A549 (cell line): ENCODE data around the gene STRN4. TPM values are rescaled to one million over a fixed set of nuclear protein-coding genes. Genes with fewer than 3 reads are reported as not detected.
A peak's percentile ranks its signal among the peaks of the same experiment; 100 is the strongest.

ENCODE experiments used
- ATAC-seq, 2 experiments: fragments of 200-7000 bp in 1 of 2; fragments of >200 bp in 1 of 2; cut with Nextera tagmentation in 1 of 2; cut with Tn5 transposase in 1 of 2; 3 replicates each; pipeline versions ENCODE4 v1.8.0 to v1.9.1; 2018 to 2020; ENCODE audit warnings: mild to moderate bottlenecking in 1 of 2, moderate library complexity in 1 of 2
- CTCF ChIA-PET: fragments of 300-600 bp; sonication (Branson Sonifier 250); formaldehyde crosslinking; extraction: SDS; loops from one replicate; lab custom pipeline; 2021; ENCODE audit warnings: antibody characterized with exemption, inconsistent platforms; lab: Yijun Ruan, JAX
- POLR2A ChIA-PET: fragments of 350-600 bp; formaldehyde crosslinking; extraction: SDS; loops from one replicate; lab custom pipeline; 2021; ENCODE audit warnings: antibody characterized with exemption, inconsistent platforms; lab: Yijun Ruan, JAX
- DNase-seq, 2 experiments: peaks; one replicate each; pipeline versions ENCODE4 v3.0.0 to v3.0.0-alpha.2; 2011 to 2016; ENCODE audit warnings: low read depth in 1 of 2, low spot score in 1 of 2
- FAIRE-seq: peaks from 2 replicates; lab custom pipeline; 2011; peaks lifted over from hg19 to GRCh38; lab: Jason Lieb, UNC
- H3K27ac ChIP-seq, 2 experiments: fragments of >200 bp; sonication (Bioruptor Twin); formaldehyde crosslinking; 3 replicates each; pipeline ENCODE4 v1.5.1; 2016 to 2017
- H3K4me1 ChIP-seq: fragments of >200 bp; sonication (Bioruptor Twin); formaldehyde crosslinking; 3 replicates; pipeline ENCODE4 v1.6.1; 2016
- H3K4me2 ChIP-seq: fragments of >200 bp; sonication (Bioruptor Twin); formaldehyde crosslinking; 3 replicates; pipeline ENCODE4 v1.6.1; 2016
- H3K4me3 ChIP-seq: fragments of >200 bp; sonication (Bioruptor Twin); formaldehyde crosslinking; 3 replicates; pipeline ENCODE4 v1.5.1; 2016
- H3K9me3 ChIP-seq: fragments of >200 bp; sonication (Bioruptor Twin); formaldehyde crosslinking; 3 replicates; pipeline ENCODE4 v1.6.1; 2016
- BCL3 ChIP-seq: fragments of >200 bp; sonication (Bioruptor Twin); formaldehyde crosslinking; IDR thresholded peaks from 3 replicates; pipeline ENCODE4 v1.6.1; 2016
- CEBPB ChIP-seq, 2 experiments: fragments of >200 bp in 1 of 2; sonication (Bioruptor Twin) in 1 of 2; formaldehyde crosslinking in 1 of 2; IDR thresholded peaks; 2 replicates each; pipeline ENCODE4 v1.6.1; 2012 to 2016
- CHD4 ChIP-seq: fragments of 200-600 bp; sonication (generic); IDR thresholded peaks from 2 replicates; pipeline ENCODE4 v1.6.1; 2016; ENCODE audit warnings: antibody characterized with exemption, mild to moderate bottlenecking, borderline replicate concordance
- CTCF ChIP-seq: fragments of >200 bp; sonication (Bioruptor Twin); formaldehyde crosslinking; IDR thresholded peaks from 3 replicates; pipeline ENCODE4 v1.5.1; 2016
- EHF ChIP-seq: fragments of 250-450 bp; sonication (Bioruptor Pico); IDR thresholded peaks from 2 replicates; pipeline ENCODE4 v1.5.0; 2020; ENCODE audit warnings: mild to moderate bottlenecking
- EP300 ChIP-seq, 2 experiments: fragments of >200 bp; sonication (Bioruptor Twin); formaldehyde crosslinking; IDR thresholded peaks; 2 replicates in 1 of 2; 3 replicates in 1 of 2; pipeline ENCODE4 v1.6.1; 2016 to 2017
- FOSB ChIP-seq: fragments of 250-450 bp; sonication (Bioruptor Pico); IDR thresholded peaks from 2 replicates; pipeline ENCODE4 v1.5.0; 2020; ENCODE audit warnings: mild to moderate bottlenecking, moderate library complexity
- FOSL2 ChIP-seq, 2 experiments: fragments of 450-650 bp in 1 of 2; fragments of >200 bp in 1 of 2; sonication (Bioruptor Twin) in 1 of 2; formaldehyde crosslinking; IDR thresholded peaks; 2 replicates each; pipeline versions ENCODE4 v1.5.0 to v1.6.1; 2016 to 2020; ENCODE audit warnings: mild to moderate bottlenecking in 1 of 2, moderate library complexity in 1 of 2
- HDAC2 ChIP-seq: fragments of 200-600 bp; sonication (generic); IDR thresholded peaks from 2 replicates; pipeline ENCODE4 v1.6.1; 2016
- HES2 ChIP-seq: fragments of >200 bp; sonication (Bioruptor Twin); formaldehyde crosslinking; IDR thresholded peaks from 2 replicates; pipeline ENCODE4 v1.6.1; 2016
- HEYL ChIP-seq: fragments of 250-450 bp; sonication (Bioruptor Pico); IDR thresholded peaks from 2 replicates; pipeline ENCODE4 v1.8.0; 2021; ENCODE audit warnings: mild to moderate bottlenecking, moderate library complexity
- HOXA7 ChIP-seq: fragments of 250-450 bp; sonication (Bioruptor Pico); IDR thresholded peaks from 2 replicates; pipeline ENCODE4 v1.5.0; 2020; ENCODE audit warnings: mild to moderate bottlenecking, moderate library complexity
- HOXB5 ChIP-seq: fragments of 250-450 bp; sonication (Bioruptor Pico); IDR thresholded peaks from 2 replicates; pipeline ENCODE4 v1.5.0; 2020; ENCODE audit warnings: mild to moderate bottlenecking, moderate library complexity
- KDM1A ChIP-seq: fragments of 200-600 bp; sonication (generic); IDR thresholded peaks from 2 replicates; pipeline ENCODE4 v1.6.1; 2016; ENCODE audit warnings: low read depth, mild to moderate bottlenecking
- KDM5A ChIP-seq: fragments of 200-600 bp; sonication (generic); IDR thresholded peaks from 2 replicates; pipeline ENCODE4 v1.6.1; 2016; ENCODE audit warnings: antibody characterized with exemption, mild to moderate bottlenecking
- MAFK ChIP-seq: fragments of 450-650 bp; IDR thresholded peaks from 2 replicates; pipeline ENCODE4 v1.6.1; 2014; ENCODE audit not compliant: partially characterized antibody
- MAX ChIP-seq: IDR thresholded peaks from 2 replicates; pipeline ENCODE4 v1.6.1; 2012
- MYC ChIP-seq: IDR thresholded peaks from 2 replicates; pipeline ENCODE4 v1.6.1; 2012; ENCODE audit warnings: mild to moderate bottlenecking, inconsistent platforms, low read length, improper control_type of control experiment, borderline replicate concordance
- NPAS2 ChIP-seq: fragments of 250-450 bp; sonication (Bioruptor Pico); IDR thresholded peaks from 2 replicates; pipeline ENCODE4 v1.8.0; 2022; ENCODE audit warnings: mild to moderate bottlenecking, moderate library complexity, borderline replicate concordance
- SMC3 ChIP-seq: fragments of >200 bp; sonication (Bioruptor Twin); formaldehyde crosslinking; IDR thresholded peaks from 3 replicates; pipeline ENCODE4 v1.6.1; 2018; ENCODE audit warnings: inconsistent platforms
- SREBF2 ChIP-seq: fragments of 450-650 bp; IDR thresholded peaks from 2 replicates; pipeline ENCODE4 v1.6.1; 2014; ENCODE audit warnings: mild to moderate bottlenecking, moderate library complexity
- TFCP2L1 ChIP-seq: fragments of 250-450 bp; sonication (Bioruptor Pico); IDR thresholded peaks from 2 replicates; pipeline ENCODE4 v1.5.0; 2021; ENCODE audit warnings: mild to moderate bottlenecking
- TP53 ChIP-seq: fragments of 250-450 bp; sonication (Bioruptor Pico); IDR thresholded peaks from 2 replicates; pipeline ENCODE4 v1.5.0; 2021; ENCODE audit warnings: mild to moderate bottlenecking, moderate library complexity
- ZC3H11A ChIP-seq: fragments of 450-650 bp; IDR thresholded peaks from 2 replicates; pipeline ENCODE4 v1.6.1; 2014; ENCODE audit warnings: antibody characterized with exemption, mild to moderate bottlenecking
- ZFP36 ChIP-seq: fragments of 450-650 bp; IDR thresholded peaks from 2 replicates; pipeline ENCODE4 v1.6.1; 2014; ENCODE audit warnings: borderline replicate concordance; ENCODE audit not compliant: partially characterized antibody
- ZNF302 ChIP-seq: fragments of 250-450 bp; sonication (Bioruptor Pico); IDR thresholded peaks from 2 replicates; pipeline ENCODE4 v1.9.0; 2021; ENCODE audit warnings: inconsistent platforms, mild to moderate bottlenecking, moderate library complexity
- WGBS: methylation state at CpG from one replicate; pipeline ENCODE4 v1.1.6; 2017; ENCODE audit errors: missing lambda C conversion rate; 5-methylcytosine and 5-hydroxymethylcytosine counted together
- polyA plus RNA-seq, 4 experiments: library from polyadenylated mRNA; depleted of rRNA in 3 of 4; stranded (reverse); fragments of >200 nt; fragmentation: RNase III in 1 of 4; extraction: RNeasy Plus Mini Kit Qiagen cat#74134 plus additional on column Dnase treatment in 1 of 4; gene quantifications; 2 replicates in 3 of 4; 3 replicates in 1 of 4; pipeline ENCODE4 v1.2.3, GENCODE V29; 2011 to 2017

STRN4 gene
- polyA plus RNA-seq, 2 of the 4 experiments (the other 2 are of a cell fraction), result 62.8 to 70.0 TPM

GRCh38 chr19:46785980-46786235 lies 39.7 kb upstream of the STRN4 start:
- H3K27ac ChIP-seq, result peak overlapping the region; percentile 96 to 97
- WGBS, result 36% methylated on average over 4 of the region's 4 CpGs
- 0 out of 3 replicates have a peak, but pooled peaks have one; percentile 39 for TF ChIP-seq BCL3
- TF ChIP-seq KDM5A, result no peak
- DNase-seq (no peak), ATAC-seq (no peak), FAIRE-seq (no peak)
- peaks cover 49% of the 10 kb centered on the region for H3K4me1 ChIP-seq
- H3K9me3 ChIP-seq, result no peaks in the 10 kb centered on the region
- ChIA-PET POLR2A (interaction anchor here (0.6 to 2.2 kb wide), 4 partner anchors 9 to 54 kb away, joined by 3 to 11 read pairs (median 4); no protein-coding TSS in a partner anchor), CTCF (interaction anchor here (0.6 to 13.9 kb wide), 13 partner anchors 13 to 461 kb away, joined by 3 to 159 read pairs (median 7); no protein-coding TSS in a partner anchor)
- peak overlapping the region; percentile 66 for H3K4me3 ChIP-seq
- H3K4me2 ChIP-seq, result peak overlapping the region; percentile 88

GRCh38 chr19:46785054-46785979 lies 39.1 kb upstream of the STRN4 start:
- ATAC-seq (no peak), FAIRE-seq (no peak), DNase-seq (no peak)
- ChIA-PET POLR2A (interaction anchor here (0.6 to 2.2 kb wide), 9 partner anchors 9 to 441 kb away, joined by 3 to 11 read pairs (median 4); partner anchors contain the start of gene AP2S1), CTCF (interaction anchor here (0.6 to 13.9 kb wide), 26 partner anchors 8 to 461 kb away, joined by 3 to 159 read pairs (median 7); no protein-coding TSS in a partner anchor)
- Histone ChIP-seq H3K27ac (peak overlapping the region; percentile 96 to 97), H3K4me3 (peak overlapping the region; percentile 66), H3K9me3 (no peaks in the 10 kb centered on the region), H3K4me2 (peak overlapping the region; percentile 88), H3K4me1 (peaks cover 55% of the 10 kb centered on the region)
- WGBS, result 45% methylated on average over 19 of the region's 19 CpGs
- TF ChIP-seq SREBF2 (no peak), TP53 (0 out of 2 replicates have a peak, but pooled peaks have one; percentile 46), HES2 (no peak), KDM1A (peak; percentile 90), MAX (no peak), CHD4 (peak; percentile 79; the same call in 1 of the 2 replicates), ZC3H11A (no peak), KDM5A (no peak), HOXB5 (CRISPR knock-in tag) (0 out of 2 replicates have a peak, but pooled peaks have one; percentile 9), FOSL2 (IDR thresholded peaks at IDR 0.05) (no peak), FOSL2 (CRISPR knock-in tag; IDR thresholded peaks at IDR 0.05) (no peak), HDAC2 (peak; percentile 70; the same call in 1 of the 2 replicates), HEYL (CRISPR knock-in tag) (0 out of 2 replicates have a peak, but pooled peaks have one; percentile 27)

GRCh38 chr19:46784262-46785053 lies 38.2 kb upstream of the STRN4 start:
- DNase-seq (peak; percentile 97), FAIRE-seq (no peak), ATAC-seq (peak; percentile 65 to 67)
- H3K4me3 ChIP-seq, result peak overlapping the region; percentile 66
- POLR2A ChIA-PET, result interaction anchor here (0.6 to 2.2 kb wide), 8 partner anchors 10 to 442 kb away, joined by 3 to 11 read pairs (median 4); partner anchors contain the start of gene AP2S1
- peak overlapping the region; percentile 88 for H3K4me2 ChIP-seq
- H3K27ac ChIP-seq, result peak overlapping the region; percentile 96 to 97
- 12% methylated on average over 15 of the region's 17 CpGs for WGBS
- no peaks in the 10 kb centered on the region for H3K9me3 ChIP-seq
- CTCF ChIA-PET, result interaction anchor here (0.7 to 13.9 kb wide), 29 partner anchors 9 to 462 kb away, joined by 3 to 159 read pairs (median 6); no protein-coding TSS in a partner anchor
- H3K4me1 ChIP-seq, result peaks cover 58% of the 10 kb centered on the region
- TF ChIP-seq EP300 (IDR thresholded peaks at IDR 0.05) (peak in 1 of 2 experiments; percentile 44; a peak in 1 of 5 replicates), CTCF (peak; percentile 65), FOSB (no peak), CEBPB (IDR thresholded peaks at IDR 0.05) (peak in 1 of 2 experiments; percentile 76; a peak in 2 of 4 replicates), HEYL (CRISPR knock-in tag) (no peak), NPAS2 (CRISPR knock-in tag) (no peak), TP53 (no peak), SMC3 (peak; percentile 34; the same call in 1 of the 3 replicates), ZFP36 (peak; percentile 72), MAFK (no peak), KDM5A (no peak), HOXA7 (CRISPR knock-in tag) (no peak), ZNF302 (CRISPR knock-in tag) (no peak), EHF (CRISPR knock-in tag) (no peak), TFCP2L1 (0 out of 2 replicates have a peak, but pooled peaks have one; percentile 41), MYC (0 out of 2 replicates have a peak, but pooled peaks have one; percentile 54), SREBF2 (no peak)
